Measurements from ENCODE around the gene USHBP1. TPM values are rescaled to one million over a fixed set of nuclear protein-coding genes. Genes with fewer than 3 reads are reported as not detected.

The USHBP1 gene
- total and polyA plus RNA-seq, 2 donors from 2014 or later, result 7.2 to 8.9 TPM

GRCh38 chr19:17216058-17216670, 48.4 kb downstream of the USHBP1 start:
- peak in 1 of 5 donors; percentile 77 for DNase-seq
- no peak overlapping the region for H3K27ac ChIP-seq (ENCODE audit: low read depth in 2 of 2, low read length in 2 of 2)
- intact Hi-C loops (cut with DNase I), result no loop called here
- H3K27me3 ChIP-seq (ENCODE audit: control insufficient read depth, insufficient read depth, low read length), result no peaks in the 10 kb centered on the region
- H3K4me3 ChIP-seq (ENCODE audit: low read length in 3 of 3), result peak overlapping the region in 2 of 3 donors; percentile 77 to 79
- FAIRE-seq, result no peak
- no peaks in the 10 kb centered on the region for H3K9me3 ChIP-seq (ENCODE audit: control insufficient read depth in 2 of 3, insufficient read depth in 1 of 3, low read length in 3 of 3)
- H3K4me1 ChIP-seq (ENCODE audit: control insufficient read depth in 2 of 3, insufficient read depth in 2 of 3, low read depth in 1 of 3, low read length in 3 of 3), result peaks cover 0 to 11% (median 4%) of the 10 kb centered on the region in 3 donors
- TF ChIP-seq CTCF (IDR thresholded peaks at IDR 0.05; ENCODE audit: borderline replicate concordance, extremely low read depth, insufficient read depth), result no peak
- no peaks in the 10 kb centered on the region for H3K36me3 ChIP-seq (ENCODE audit: control insufficient read depth in 2 of 3, insufficient read depth in 3 of 3, low read length in 3 of 3)
- no peak overlapping the region for H3K9ac ChIP-seq (ENCODE audit: low read length in 3 of 3)

- no peak for TF ChIP-seq CTCF (IDR thresholded peaks at IDR 0.05; ENCODE audit: borderline replicate concordance, extremely low read depth, insufficient read depth)
- Histone ChIP-seq H3K27me3 (ENCODE audit: control insufficient read depth, insufficient read depth, low read length) (no peaks in the 10 kb centered on the region), H3K4me1 (ENCODE audit: control insufficient read depth in 2 of 3, insufficient read depth in 2 of 3, low read depth in 1 of 3, low read length in 3 of 3) (peaks cover 0 to 11% (median 4%) of the 10 kb centered on the region in 3 donors), H3K4me3 (ENCODE audit: low read length in 3 of 3) (peak within 1 kb of the TSS; percentile 72 to 79 (median 77)), H3K36me3 (ENCODE audit: control insufficient read depth in 2 of 3, insufficient read depth in 3 of 3, low read length in 3 of 3) (no peaks in the 10 kb centered on the region), H3K9me3 (ENCODE audit: control insufficient read depth in 2 of 3, insufficient read depth in 1 of 3, low read length in 3 of 3) (no peaks in the 10 kb centered on the region), H3K9ac (ENCODE audit: low read length in 3 of 3) (peak within 1 kb of the TSS; percentile 49 to 84 (median 69)), H3K27ac (ENCODE audit: low read depth in 2 of 2, low read length in 2 of 2) (peak within 1 kb of the TSS; percentile 88 to 89)
- intact Hi-C loops (cut with DNase I), result no loop called here
- FAIRE-seq (no peak), DNase-seq (peak; percentile 93 to 98 (median 96))
Observed at GRCh38 chr19:17215127-17215971, 49.2 kb downstream of the USHBP1 start, which contains the start of gene USE1. TSS of gene USE1 (plus strand) at chr19:17215357. CDS start at chr19:17215406, 49 bp downstream.

GRCh38 chr19:17214508-17215126, 49.9 kb downstream of the USHBP1 start:
- Histone ChIP-seq H3K9ac (ENCODE audit: low read length in 3 of 3) (peak overlapping the region; percentile 49 to 84 (median 51)), H3K4me3 (ENCODE audit: low read length in 3 of 3) (peak overlapping the region; percentile 65 to 79 (median 72)), H3K9me3 (ENCODE audit: control insufficient read depth in 2 of 3, insufficient read depth in 1 of 3, low read length in 3 of 3) (no peaks in the 10 kb centered on the region), H3K27me3 (ENCODE audit: control insufficient read depth, insufficient read depth, low read length) (no peaks in the 10 kb centered on the region), H3K27ac (ENCODE audit: low read depth in 2 of 2, low read length in 2 of 2) (peak overlapping the region; percentile 88 to 89), H3K36me3 (ENCODE audit: control insufficient read depth in 2 of 3, insufficient read depth in 3 of 3, low read length in 3 of 3) (no peaks in the 10 kb centered on the region), H3K4me1 (ENCODE audit: control insufficient read depth in 2 of 3, insufficient read depth in 2 of 3, low read depth in 1 of 3, low read length in 3 of 3) (peaks cover 0 to 11% (median 4%) of the 10 kb centered on the region in 3 donors)
- TF ChIP-seq CTCF (IDR thresholded peaks at IDR 0.05; ENCODE audit: borderline replicate concordance, extremely low read depth, insufficient read depth), result no peak
- DNase-seq (peak in 1 of 5 donors; percentile 62), FAIRE-seq (no peak)
- intact Hi-C loops (cut with DNase I), result no loop called here
